Endothelial cell (in vitro differentiated cells): ENCODE results near the gene CRABP1. TPM values are rescaled to one million over a fixed set of nuclear protein-coding genes. Genes with fewer than 3 reads are reported as not detected.

Source experiments
- DNase-seq: peaks from one replicate; pipeline ENCODE4 v3.0.0; 2021; ENCODE audit warnings: low spot score
- H3K27ac Mint-ChIP-seq: one replicate; pipeline ENCODE4 v1.8.0; 2021; ENCODE audit warnings: mixed read lengths, inconsistent platforms; ENCODE audit not compliant: unreplicated experiment
- H3K27me3 Mint-ChIP-seq: one replicate; pipeline ENCODE4 v1.8.0; 2021; ENCODE audit warnings: mild to moderate bottlenecking, moderate library complexity, mixed read lengths, inconsistent platforms; ENCODE audit not compliant: unreplicated experiment
- H3K36me3 Mint-ChIP-seq: one replicate; pipeline ENCODE4 v1.8.0; 2021; ENCODE audit warnings: mild to moderate bottlenecking, low read depth, mixed read lengths, inconsistent platforms; ENCODE audit not compliant: unreplicated experiment
- H3K4me1 Mint-ChIP-seq: one replicate; pipeline ENCODE4 v1.8.0; 2021; ENCODE audit warnings: mild to moderate bottlenecking, mixed read lengths, inconsistent platforms; ENCODE audit not compliant: unreplicated experiment
- H3K4me3 Mint-ChIP-seq: one replicate; pipeline ENCODE4 v1.8.0; 2021; ENCODE audit warnings: mild to moderate bottlenecking, mixed read lengths, inconsistent platforms; ENCODE audit not compliant: unreplicated experiment
- H3K9me3 Mint-ChIP-seq: one replicate; pipeline ENCODE4 v1.8.0; 2021; ENCODE audit warnings: mixed read lengths, inconsistent platforms; ENCODE audit not compliant: unreplicated experiment
- total RNA-seq: library from RNA; stranded (reverse); fragmentation: NEBNext Ultra II Directional; extraction: Animal tissue kit (Norgen Biotek cat#: 25700); gene quantifications from one replicate; pipeline ENCODE4 v1.2.1, GENCODE V29; 2021; ENCODE audit not compliant: unreplicated experiment
- TF ChIP-seq, protein P1 (sequence below): fragments of 200-600 bp; sonication (generic); IDR thresholded peaks from one replicate; pipeline ENCODE4 v1.5.0; 2021; ENCODE audit warnings: antibody characterized with exemption; ENCODE audit not compliant: unreplicated experiment

Gene CRABP1
- total RNA-seq, 1 donor from 2014 or later = 3.3 TPM

DNA sequence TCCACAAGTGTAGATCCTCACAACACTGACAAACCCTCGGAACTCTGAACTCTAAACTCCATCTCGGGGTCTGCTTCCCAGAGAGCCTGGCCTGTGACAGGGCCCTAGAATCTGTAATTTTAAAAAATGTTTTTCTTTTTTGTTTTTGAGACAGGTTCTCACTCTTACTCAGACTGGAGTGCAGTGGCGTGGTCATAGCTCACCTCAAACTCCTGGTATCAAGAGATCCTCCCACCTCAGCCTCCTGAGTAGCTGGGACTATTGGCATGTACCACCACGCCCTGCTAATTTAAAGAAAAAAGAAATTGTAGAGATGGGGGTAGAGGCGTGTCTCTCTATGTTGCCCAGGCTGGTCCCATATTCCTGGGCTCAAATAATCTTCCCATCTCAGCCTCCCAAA, 26.2 kb downstream of the CRABP1 start:
- H3K9me3 Mint-ChIP-seq = no peaks in the 10 kb centered on the region
- peaks cover 6% of the 10 kb centered on the region for H3K4me1 Mint-ChIP-seq
- H3K27me3 Mint-ChIP-seq = peaks cover 5% of the 10 kb centered on the region
- H3K27ac Mint-ChIP-seq = no peak overlapping the region
- no peak overlapping the region for H3K4me3 Mint-ChIP-seq
- TF ChIP-seq, protein P1, sequence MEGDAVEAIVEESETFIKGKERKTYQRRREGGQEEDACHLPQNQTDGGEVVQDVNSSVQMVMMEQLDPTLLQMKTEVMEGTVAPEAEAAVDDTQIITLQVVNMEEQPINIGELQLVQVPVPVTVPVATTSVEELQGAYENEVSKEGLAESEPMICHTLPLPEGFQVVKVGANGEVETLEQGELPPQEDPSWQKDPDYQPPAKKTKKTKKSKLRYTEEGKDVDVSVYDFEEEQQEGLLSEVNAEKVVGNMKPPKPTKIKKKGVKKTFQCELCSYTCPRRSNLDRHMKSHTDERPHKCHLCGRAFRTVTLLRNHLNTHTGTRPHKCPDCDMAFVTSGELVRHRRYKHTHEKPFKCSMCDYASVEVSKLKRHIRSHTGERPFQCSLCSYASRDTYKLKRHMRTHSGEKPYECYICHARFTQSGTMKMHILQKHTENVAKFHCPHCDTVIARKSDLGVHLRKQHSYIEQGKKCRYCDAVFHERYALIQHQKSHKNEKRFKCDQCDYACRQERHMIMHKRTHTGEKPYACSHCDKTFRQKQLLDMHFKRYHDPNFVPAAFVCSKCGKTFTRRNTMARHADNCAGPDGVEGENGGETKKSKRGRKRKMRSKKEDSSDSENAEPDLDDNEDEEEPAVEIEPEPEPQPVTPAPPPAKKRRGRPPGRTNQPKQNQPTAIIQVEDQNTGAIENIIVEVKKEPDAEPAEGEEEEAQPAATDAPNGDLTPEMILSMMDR = no peak
- no peaks in the 10 kb centered on the region for H3K36me3 Mint-ChIP-seq
- no peak for DNase-seq

DNA sequence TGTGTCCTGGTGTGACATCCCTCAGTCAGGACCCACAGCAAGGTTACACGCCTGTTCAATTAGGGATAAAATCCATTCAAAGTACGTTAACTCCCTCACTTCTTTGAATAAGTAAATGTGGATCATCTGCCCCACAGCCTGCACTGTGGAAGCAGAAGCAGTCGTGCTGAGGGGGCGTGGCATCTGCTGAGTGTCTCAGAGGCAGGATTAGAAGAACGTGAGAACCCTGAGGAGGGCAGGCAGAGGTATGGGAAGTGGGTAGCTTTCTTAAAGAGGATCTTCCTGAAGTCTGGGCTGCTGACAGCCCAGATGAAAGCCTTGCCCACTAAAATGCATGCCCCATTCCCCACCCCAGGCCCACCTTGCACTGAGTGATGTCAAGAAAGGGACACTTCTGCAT, 28.5 kb downstream of the CRABP1 start:
- Mint-ChIP-seq H3K4me1 (peaks cover 6% of the 10 kb centered on the region), H3K36me3 (no peaks in the 10 kb centered on the region), H3K9me3 (no peaks in the 10 kb centered on the region), H3K27ac (no peak overlapping the region), H3K27me3 (no peaks in the 10 kb centered on the region), H3K4me3 (no peak overlapping the region)
- TF ChIP-seq, protein P1 = no peak
- DNase-seq = no peak

DNA sequence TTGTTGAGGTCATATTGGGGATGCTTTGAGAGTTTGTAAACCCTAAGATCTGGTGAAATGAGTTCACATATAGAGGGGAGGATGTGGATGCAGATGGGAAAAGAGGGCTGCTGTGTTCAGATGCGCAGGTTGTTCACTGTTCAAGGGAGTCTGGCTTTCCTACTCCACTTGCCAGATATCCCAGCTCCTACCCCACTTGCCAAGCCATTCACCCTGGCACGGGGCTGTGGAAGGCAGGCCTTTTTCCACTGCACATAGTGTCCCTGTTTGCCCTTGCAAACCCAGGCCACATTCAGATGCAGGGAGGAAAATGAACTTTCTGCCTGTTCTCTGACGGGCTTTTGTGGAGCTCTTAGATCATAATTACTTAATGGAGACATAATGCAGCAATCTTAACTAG, 29.0 kb downstream of the CRABP1 start:
- no peaks in the 10 kb centered on the region for H3K9me3 Mint-ChIP-seq
- H3K4me1 Mint-ChIP-seq = peaks cover 6% of the 10 kb centered on the region
- no peaks in the 10 kb centered on the region for H3K27me3 Mint-ChIP-seq
- TF ChIP-seq, protein P1 = no peak
- H3K36me3 Mint-ChIP-seq = no peaks in the 10 kb centered on the region
- DNase-seq = no peak
- H3K27ac Mint-ChIP-seq = no peak overlapping the region
- no peak overlapping the region for H3K4me3 Mint-ChIP-seq

DNA sequence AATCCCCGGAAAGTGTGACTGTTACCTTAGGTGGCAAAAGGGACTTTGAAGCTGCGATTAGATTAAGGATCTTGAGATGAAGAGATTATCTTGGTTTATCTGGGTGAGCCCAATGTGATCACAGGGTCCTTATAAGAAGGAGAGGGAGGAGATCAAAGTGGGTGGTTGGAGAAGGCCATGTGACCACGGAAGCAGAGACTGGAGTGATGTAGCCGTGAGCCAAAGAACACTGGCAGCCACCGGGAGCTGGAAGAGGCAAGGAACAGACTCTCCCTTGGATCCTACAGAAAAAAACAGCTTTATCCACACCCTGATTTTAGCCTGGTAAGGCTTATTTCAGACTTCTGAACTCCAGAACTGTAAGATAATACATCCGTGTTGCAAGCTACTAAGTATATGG, 29.9 kb downstream of the CRABP1 start:
- TF ChIP-seq, protein P1 = no peak
- no peak overlapping the region for H3K27ac Mint-ChIP-seq
- H3K27me3 Mint-ChIP-seq = no peaks in the 10 kb centered on the region
- H3K36me3 Mint-ChIP-seq = no peaks in the 10 kb centered on the region
- no peak overlapping the region for H3K4me3 Mint-ChIP-seq
- DNase-seq = no peak
- H3K4me1 Mint-ChIP-seq = peaks cover 6% of the 10 kb centered on the region
- no peaks in the 10 kb centered on the region for H3K9me3 Mint-ChIP-seq

DNA sequence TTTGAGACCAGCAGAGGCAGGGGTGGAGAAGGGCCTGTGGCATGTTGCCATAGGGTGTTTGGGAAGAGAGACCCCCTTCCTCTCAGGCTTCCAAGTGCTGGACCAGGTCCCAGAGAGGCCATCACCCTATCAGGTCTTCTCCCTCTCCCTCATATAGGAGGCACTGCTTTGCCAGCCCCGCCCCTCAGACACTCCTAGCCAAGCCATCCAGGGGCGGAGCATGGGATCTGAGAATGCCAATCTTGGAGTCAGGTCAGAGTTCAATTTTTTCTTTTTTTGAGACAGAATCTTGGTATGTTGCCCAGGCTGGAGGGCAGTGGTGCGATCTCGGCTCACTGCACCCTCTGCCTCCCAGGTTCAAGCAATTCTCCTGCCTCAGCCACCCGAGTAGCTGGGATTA, 32.7 kb downstream of the CRABP1 start:
- no peak overlapping the region for H3K4me3 Mint-ChIP-seq
- H3K4me1 Mint-ChIP-seq = peaks cover 4% of the 10 kb centered on the region
- no peaks in the 10 kb centered on the region for H3K36me3 Mint-ChIP-seq
- H3K27me3 Mint-ChIP-seq = no peaks in the 10 kb centered on the region
- TF ChIP-seq, protein P1 = no peak
- no peak for DNase-seq
- H3K27ac Mint-ChIP-seq = no peak overlapping the region
- no peaks in the 10 kb centered on the region for H3K9me3 Mint-ChIP-seq
